GM18951 (cell line): ENCODE measurements around the gene KANK3.
"Not testable (repeated sequence)": the region's sequence is repeated elsewhere in the genome, so short reads cannot be mapped to it uniquely, and the experiment has no call there.

ENCODE experiments used
- POLR2A ChIP-seq: IDR thresholded peaks from 4 replicates; pipeline ENCODE4 v1.6.1; 2011; ENCODE audit warnings: mild to moderate bottlenecking; ENCODE audit not compliant: insufficient read length, insufficient read depth; ENCODE audit errors: extremely low read depth
- in situ Hi-C: fragments of 300-500 bp; cut with MboI; formaldehyde crosslinking; loops from one replicate; pipeline ENCODE4 v1.12.0; 2022; ENCODE audit warnings: low sequenced_read_pairs, mixed read lengths, inconsistent platforms; ENCODE audit not compliant: unreplicated experiment

The KANK3 gene

GRCh38 chr19:8308891-8309291, 34.2 kb downstream of the KANK3 start:
- in situ Hi-C loops: no loop called here
- TF ChIP-seq POLR2A: no peak

- peak; percentile 87 for TF ChIP-seq POLR2A
- in situ Hi-C loops: no loop called here
Observed at GRCh38 chr19:8307965-8308866, 34.8 kb downstream of the KANK3 start, which contains the start of gene CD320. TSS of gene CD320 (minus strand) at chr19:8308358. CDS start at chr19:8308290, 68 bp downstream.

- in situ Hi-C loops: no loop called here
- TF ChIP-seq POLR2A: no peak
Observed at GRCh38 chr19:8307400-8307964, 35.6 kb downstream of the KANK3 start.

- in situ Hi-C loops: no loop called here
- no peak for TF ChIP-seq POLR2A
Observed at GRCh38 chr19:8306235-8307054, 36.6 kb downstream of the KANK3 start.

GRCh38 chr19:8305798-8306197, 37.3 kb downstream of the KANK3 start:
- in situ Hi-C loops: no loop called here
- no peak for TF ChIP-seq POLR2A

- in situ Hi-C loops: no loop called here
- no peak for TF ChIP-seq POLR2A
Observed at GRCh38 chr19:8304841-8305621, 38.0 kb downstream of the KANK3 start.

- no peak for TF ChIP-seq POLR2A
- in situ Hi-C loops: no loop called here
Observed at GRCh38 chr19:8302734-8303133, 40.3 kb downstream of the KANK3 start.

GRCh38 chr19:8302357-8302691, 40.7 kb downstream of the KANK3 start:
- TF ChIP-seq POLR2A: no peak
- in situ Hi-C loops: no loop called here

GRCh38 chr19:8291337-8291736, 51.7 kb downstream of the KANK3 start:
- in situ Hi-C loops: not testable (repeated sequence)

GRCh38 chr19:8276508-8276907, 66.6 kb downstream of the KANK3 start:
- in situ Hi-C loops: not testable (repeated sequence)
